Uterus (tissue), 4 donors: ENCODE data around the gene TBC1D32. TPM values are rescaled to one million over a fixed set of nuclear protein-coding genes. Genes with fewer than 3 reads are reported as not detected.
"Not testable (repeated sequence)": the region's sequence is repeated elsewhere in the genome, so short reads cannot be mapped to it uniquely, and the experiment has no call there.

Experiments used
- DNase-seq, 2 donors: peaks; one replicate each; pipeline ENCODE4 v3.0.0-alpha.2; 2019 to 2020
- H3K27ac ChIP-seq, 2 donors: fragments of 200-600 bp; sonication (generic); 1 replicate in 1 of 2; 2 replicates in 1 of 2; pipeline ENCODE4 v1.5.1; 2016 to 2018
- H3K27me3 ChIP-seq, 2 donors: fragments of 200-600 bp; sonication (generic); one replicate each; pipeline ENCODE4 v1.5.1; 2018 to 2019; ENCODE audit warnings: control low read depth in 1 of 2
- H3K36me3 ChIP-seq, 2 donors: fragments of 200-600 bp; sonication (generic); one replicate each; pipeline ENCODE4 v1.5.1; 2019; ENCODE audit warnings: control low read depth in 1 of 2
- H3K4me1 ChIP-seq, 2 donors: fragments of 200-600 bp; sonication (generic); one replicate each; pipeline ENCODE4 v1.5.1; 2018 to 2019; ENCODE audit warnings: control low read depth in 1 of 2
- H3K4me3 ChIP-seq, 2 donors: fragments of 200-600 bp; sonication (generic); 1 replicate in 1 of 2; 2 replicates in 1 of 2; pipeline ENCODE4 v1.5.1; 2018 to 2019; ENCODE audit warnings: mild to moderate bottlenecking in 1 of 2
- H3K9me3 ChIP-seq, 2 donors: fragments of 200-600 bp; sonication (generic); one replicate each; pipeline ENCODE4 v1.5.1; 2019; ENCODE audit warnings: control low read depth in 1 of 2
- CTCF ChIP-seq, 4 experiments: fragments of 200-600 bp in 2 of 4; fragments of 450-650 bp in 2 of 4; sonication (generic) in 2 of 4; IDR thresholded peaks; one replicate each; pipeline ENCODE4 v1.5.1; 2016 to 2019; ENCODE audit warnings: antibody characterized with exemption in 4 of 4, mild to moderate bottlenecking in 2 of 4, moderate library complexity in 1 of 4
- POLR2A ChIP-seq, 2 donors: fragments of 450-650 bp; IDR thresholded peaks; one replicate each; pipeline ENCODE4 v1.6.1; 2016; ENCODE audit warnings: antibody characterized with exemption in 2 of 2, mild to moderate bottlenecking in 1 of 2, moderate library complexity in 1 of 2
- intact Hi-C: fragments of 100-400 bp; cut with DNase I; formaldehyde crosslinking; loops from one replicate; pipeline ENCODE4 v1.15.1; 2023; ENCODE audit warnings: low total_unique reads
- total RNA-seq, 4 donors: library from RNA; depleted of rRNA in 3 of 4; stranded (reverse); fragments of >200 nt in 3 of 4; gene quantifications; one replicate each; pipeline versions ENCODE4 v1.1.0 to v1.2.4, GENCODE V29; 2014 to 2023
- donor health status: DM: yes; HTN: yes; CAD: no.

The TBC1D32 gene
- total RNA-seq, 4 donors from 2014 or later = 2.1 to 73.0 (median 10.1) TPM

GRCh38 chr6:121223930-121224329 is 110.3 kb downstream of the TBC1D32 start:
- Histone ChIP-seq H3K27ac (no peak overlapping the region), H3K4me1 (no peaks in the 10 kb centered on the region), H3K9me3 (no peaks in the 10 kb centered on the region), H3K36me3 (peaks cover 0 to 2% of the 10 kb centered on the region in 2 donors), H3K27me3 (no peaks in the 10 kb centered on the region), H3K4me3 (no peak overlapping the region)
- intact Hi-C loops = no loop called here
- no peak for TF ChIP-seq CTCF (IDR thresholded peaks at IDR 0.05)
- no peak for TF ChIP-seq POLR2A (IDR thresholded peaks at IDR 0.05)
- no peak for DNase-seq

- no peak overlapping the region for H3K4me3 ChIP-seq
- H3K27ac ChIP-seq = no peak overlapping the region
- no peaks in the 10 kb centered on the region for H3K27me3 ChIP-seq
- intact Hi-C loops = no loop called here
- DNase-seq = no peak
- H3K4me1 ChIP-seq = no peaks in the 10 kb centered on the region
- TF ChIP-seq POLR2A (IDR thresholded peaks at IDR 0.05) (no peak), CTCF (IDR thresholded peaks at IDR 0.05) (no peak)
- no peaks in the 10 kb centered on the region for H3K9me3 ChIP-seq
- peaks cover 0 to 2% of the 10 kb centered on the region in 2 donors for H3K36me3 ChIP-seq
Measured at GRCh38 chr6:121223212-121223611, 111.1 kb downstream of the TBC1D32 start.

GRCh38 chr6:121222656-121223055 is 111.6 kb downstream of the TBC1D32 start:
- intact Hi-C loops = no loop called here
- no peak overlapping the region for H3K27ac ChIP-seq

GRCh38 chr6:121216928-121217327 is 117.4 kb downstream of the TBC1D32 start:
- no peak for DNase-seq
- intact Hi-C loops = no loop called here

More at GRCh38 chr6:121222656-121223055, 111.6 kb downstream of the TBC1D32 start:
- Histone ChIP-seq H3K36me3 (peaks cover 0 to 2% of the 10 kb centered on the region in 2 donors), H3K9me3 (no peaks in the 10 kb centered on the region), H3K4me3 (no peak overlapping the region), H3K27me3 (no peaks in the 10 kb centered on the region), H3K4me1 (no peaks in the 10 kb centered on the region)
- DNase-seq = no peak
- TF ChIP-seq CTCF (IDR thresholded peaks at IDR 0.05) (no peak), POLR2A (IDR thresholded peaks at IDR 0.05) (no peak)

GRCh38 chr6:121213341-121213740 is 120.9 kb downstream of the TBC1D32 start:
- H3K27me3 ChIP-seq, DNase-seq, H3K36me3 ChIP-seq, H3K27ac ChIP-seq, H3K4me3 ChIP-seq, H3K9me3 ChIP-seq, intact Hi-C loops, H3K4me1 ChIP-seq: not testable (repeated sequence)

More at GRCh38 chr6:121216928-121217327, 117.4 kb downstream of the TBC1D32 start:
- Histone ChIP-seq H3K4me3 (no peak overlapping the region), H3K27me3 (no peaks in the 10 kb centered on the region), H3K36me3 (no peaks in the 10 kb centered on the region), H3K27ac (no peak overlapping the region), H3K4me1 (no peaks in the 10 kb centered on the region), H3K9me3 (no peaks in the 10 kb centered on the region)
- no peak for TF ChIP-seq CTCF (IDR thresholded peaks at IDR 0.05)
- no peak for TF ChIP-seq POLR2A (IDR thresholded peaks at IDR 0.05)

- no peaks in the 10 kb centered on the region for H3K4me1 ChIP-seq
- DNase-seq = no peak
- H3K4me3 ChIP-seq = no peak overlapping the region
- no peaks in the 10 kb centered on the region for H3K9me3 ChIP-seq
- H3K27ac ChIP-seq = no peak overlapping the region
- TF ChIP-seq CTCF (IDR thresholded peaks at IDR 0.05) = no peak
- H3K27me3 ChIP-seq = no peaks in the 10 kb centered on the region
- H3K36me3 ChIP-seq = no peaks in the 10 kb centered on the region
- intact Hi-C loops = no loop called here
Measured at GRCh38 chr6:121210943-121211342, 123.3 kb downstream of the TBC1D32 start.
